ENCODE measurements around the gene CD27.
A peak's percentile ranks its signal among the peaks of the same experiment; 100 is the strongest.
"Not testable (repeated sequence)": the region's sequence is repeated elsewhere in the genome, so short reads cannot be mapped to it uniquely, and the experiment has no call there.

Gene CD27

GRCh38 chr12:6465467-6466183 is 20.9 kb downstream of the CD27 start:
- DNase-seq (ENCODE audit: insufficient read length) (no peak), FAIRE-seq (peak; percentile 71)
- TF ChIP-seq POLR2A (IDR thresholded peaks at IDR 0.05; ENCODE audit: low read depth, low read length) (no peak), POLR2AphosphoS5 (IDR thresholded peaks at IDR 0.05; ENCODE audit: low read depth, low read length) (no peak), TAF1 (IDR thresholded peaks at IDR 0.05; ENCODE audit: borderline replicate concordance, low read depth, low read length) (no peak)

GRCh38 chr12:6466184-6466573 is 21.4 kb downstream of the CD27 start:
- no peak for FAIRE-seq
- TF ChIP-seq TAF1 (IDR thresholded peaks at IDR 0.05; ENCODE audit: borderline replicate concordance, low read depth, low read length) (no peak), POLR2AphosphoS5 (IDR thresholded peaks at IDR 0.05; ENCODE audit: low read depth, low read length) (no peak), POLR2A (IDR thresholded peaks at IDR 0.05; ENCODE audit: low read depth, low read length) (no peak)
- DNase-seq (ENCODE audit: insufficient read length), result no peak

- not testable (repeated sequence) for DNase-seq (ENCODE audit: insufficient read length); FAIRE-seq
Measured at GRCh38 chr12:6466751-6467150, 22.0 kb downstream of the CD27 start.

GRCh38 chr12:6467571-6468282 is 23.0 kb downstream of the CD27 start:
- not testable (repeated sequence) for FAIRE-seq; DNase-seq (ENCODE audit: insufficient read length)

GRCh38 chr12:6468283-6468575 is 23.5 kb downstream of the CD27 start:
- no peak for FAIRE-seq

GRCh38 chr12:6469092-6469491 is 24.3 kb downstream of the CD27 start:
- TF ChIP-seq POLR2AphosphoS5 (IDR thresholded peaks at IDR 0.05; ENCODE audit: low read depth, low read length) (no peak), TAF1 (IDR thresholded peaks at IDR 0.05; ENCODE audit: borderline replicate concordance, low read depth, low read length) (no peak), POLR2A (IDR thresholded peaks at IDR 0.05; ENCODE audit: low read depth, low read length) (no peak)
- DNase-seq (ENCODE audit: insufficient read length) (no peak), FAIRE-seq (no peak)

More at GRCh38 chr12:6468283-6468575, 23.5 kb downstream of the CD27 start:
- TF ChIP-seq POLR2A (IDR thresholded peaks at IDR 0.05; ENCODE audit: low read depth, low read length) (no peak), POLR2AphosphoS5 (IDR thresholded peaks at IDR 0.05; ENCODE audit: low read depth, low read length) (no peak), TAF1 (IDR thresholded peaks at IDR 0.05; ENCODE audit: borderline replicate concordance, low read depth, low read length) (no peak)
- no peak for DNase-seq (ENCODE audit: insufficient read length)

GRCh38 chr12:6469609-6470374 is 25.0 kb downstream of the CD27 start:
- DNase-seq (ENCODE audit: insufficient read length) (no peak), FAIRE-seq (peak; percentile 5)
- no peak for TF ChIP-seq TAF1 (IDR thresholded peaks at IDR 0.05; ENCODE audit: borderline replicate concordance, low read depth, low read length)
- no peak for TF ChIP-seq POLR2AphosphoS5 (IDR thresholded peaks at IDR 0.05; ENCODE audit: low read depth, low read length)
- no peak for TF ChIP-seq POLR2A (IDR thresholded peaks at IDR 0.05; ENCODE audit: low read depth, low read length)

GRCh38 chr12:6470375-6471163 is 25.8 kb downstream of the CD27 start, which contains the start of gene VAMP1:
VAMP1 (minus strand) TSS chr12:6470677; CDS start chr12:6470531, 146 bp downstream.
- TF ChIP-seq TAF1 (IDR thresholded peaks at IDR 0.05; ENCODE audit: borderline replicate concordance, low read depth, low read length) (peak; percentile 96), POLR2A (IDR thresholded peaks at IDR 0.05; ENCODE audit: low read depth, low read length) (peak; percentile 100), POLR2AphosphoS5 (IDR thresholded peaks at IDR 0.05; ENCODE audit: low read depth, low read length) (peak; percentile 100)
- peak; percentile 98 for FAIRE-seq
- peak; percentile 94 for DNase-seq (ENCODE audit: insufficient read length)

GRCh38 chr12:6471989-6472360 is 27.2 kb downstream of the CD27 start:
- TF ChIP-seq TAF1 (IDR thresholded peaks at IDR 0.05; ENCODE audit: borderline replicate concordance, low read depth, low read length), result no peak
- no peak for TF ChIP-seq POLR2AphosphoS5 (IDR thresholded peaks at IDR 0.05; ENCODE audit: low read depth, low read length)
- TF ChIP-seq POLR2A (IDR thresholded peaks at IDR 0.05; ENCODE audit: low read depth, low read length), result no peak
- DNase-seq (ENCODE audit: insufficient read length) (no peak), FAIRE-seq (no peak)

GRCh38 chr12:6472491-6472890 is 27.7 kb downstream of the CD27 start:
- TF ChIP-seq POLR2A (IDR thresholded peaks at IDR 0.05; ENCODE audit: low read depth, low read length) (no peak), POLR2AphosphoS5 (IDR thresholded peaks at IDR 0.05; ENCODE audit: low read depth, low read length) (no peak), TAF1 (IDR thresholded peaks at IDR 0.05; ENCODE audit: borderline replicate concordance, low read depth, low read length) (no peak)
- DNase-seq (ENCODE audit: insufficient read length) (no peak), FAIRE-seq (no peak)

GRCh38 chr12:6475233-6475975 is 30.6 kb downstream of the CD27 start:
- not testable (repeated sequence) for DNase-seq (ENCODE audit: insufficient read length); FAIRE-seq
